OCI-LY1 (cell line): ENCODE data around the gene AIFM3.

Experiments used
- H2AFZ ChIP-seq: fragments of 200-600 bp; sonication (generic), shearing (Covaris generic); 2 replicates; pipeline ENCODE4 v1.6.0; 2014; ENCODE audit warnings: antibody characterized with exemption, mild to moderate bottlenecking, low read length
- H3F3A ChIP-seq: fragments of 200-600 bp; sonication (generic), shearing (Covaris generic); 2 replicates; pipeline ENCODE4 v1.6.0; 2014; ENCODE audit warnings: mild to moderate bottlenecking, antibody characterized with exemption, low read length, moderate library complexity; ENCODE audit not compliant: insufficient read depth
- H3K27ac ChIP-seq: fragments of 200-600 bp; sonication (generic); 2 replicates; pipeline ENCODE4 v1.5.1; 2014; ENCODE audit warnings: low read length, mixed run types, mild to moderate bottlenecking, low read depth; ENCODE audit not compliant: poor library complexity, severe bottlenecking
- H3K27me3 ChIP-seq: fragments of 200-600 bp; sonication (generic); 2 replicates; pipeline ENCODE4 v1.6.0; 2014; ENCODE audit warnings: antibody characterized with exemption, mild to moderate bottlenecking, low read length, moderate library complexity; ENCODE audit not compliant: insufficient read depth
- H3K36me3 ChIP-seq: fragments of 200-600 bp; sonication (generic); 2 replicates; pipeline ENCODE4 v1.6.1; 2014; ENCODE audit warnings: mild to moderate bottlenecking, antibody characterized with exemption, low read length, moderate library complexity, mixed read lengths; ENCODE audit not compliant: insufficient read depth
- H3K4me1 ChIP-seq: fragments of 200-600 bp; sonication (generic); 2 replicates; pipeline ENCODE4 v1.5.1; 2014; ENCODE audit warnings: mild to moderate bottlenecking, low read length, moderate library complexity; ENCODE audit not compliant: insufficient read depth, severe bottlenecking
- H3K4me2 ChIP-seq: fragments of 200-600 bp; sonication (generic), shearing (Covaris generic); 2 replicates; pipeline ENCODE4 v1.6.1; 2014; ENCODE audit warnings: low read length
- H3K4me3 ChIP-seq: fragments of 200-600 bp; sonication (generic); 2 replicates; pipeline ENCODE4 v1.5.1; 2014; ENCODE audit warnings: low read length, low read depth, mild to moderate bottlenecking, mixed read lengths; ENCODE audit not compliant: poor library complexity, severe bottlenecking
- H3K79me2 ChIP-seq: fragments of 200-600 bp; shearing (Covaris generic); 2 replicates; pipeline ENCODE4 v1.6.1; 2016; ENCODE audit warnings: mixed run types, low read length, mixed read lengths; ENCODE audit not compliant: insufficient read depth
- H3K9ac ChIP-seq: fragments of 200-600 bp; sonication (generic), shearing (Covaris generic); 2 replicates; pipeline ENCODE4 v1.6.1; 2014; ENCODE audit warnings: mild to moderate bottlenecking, low read length, mixed read lengths
- H3K9me2 ChIP-seq: fragments of 200-600 bp; sonication (generic), shearing (Covaris generic); 2 replicates; pipeline ENCODE4 v1.6.1; 2014; ENCODE audit warnings: low read depth, mild to moderate bottlenecking, low read length, mixed read lengths
- H3K9me3 ChIP-seq: fragments of 200-600 bp; shearing (Covaris generic); 2 replicates; pipeline ENCODE4 v1.6.1; 2014; ENCODE audit warnings: low read length, mixed read lengths
- H4K20me1 ChIP-seq: fragments of 200-600 bp; sonication (generic), shearing (Covaris generic); 2 replicates; pipeline ENCODE4 v1.6.0; 2016; ENCODE audit warnings: mild to moderate bottlenecking, low read length; ENCODE audit not compliant: insufficient read depth
- EZH2 ChIP-seq: fragments of 200-600 bp; sonication (generic), shearing (Covaris generic); IDR thresholded peaks from 2 replicates; pipeline ENCODE4 v1.8.0; 2017; ENCODE audit warnings: borderline replicate concordance, mixed run types, mild to moderate bottlenecking, antibody characterized with exemption, low read length, moderate library complexity, mixed read lengths
- TF ChIP-seq, protein P1 (sequence below): fragments of 200-600 bp; sonication (generic), shearing (Covaris generic); IDR thresholded peaks from 2 replicates; pipeline ENCODE4 v1.5.1; 2017; ENCODE audit warnings: mild to moderate bottlenecking, antibody characterized with exemption, low read length, moderate library complexity, mixed read lengths

AIFM3 gene

DNA sequence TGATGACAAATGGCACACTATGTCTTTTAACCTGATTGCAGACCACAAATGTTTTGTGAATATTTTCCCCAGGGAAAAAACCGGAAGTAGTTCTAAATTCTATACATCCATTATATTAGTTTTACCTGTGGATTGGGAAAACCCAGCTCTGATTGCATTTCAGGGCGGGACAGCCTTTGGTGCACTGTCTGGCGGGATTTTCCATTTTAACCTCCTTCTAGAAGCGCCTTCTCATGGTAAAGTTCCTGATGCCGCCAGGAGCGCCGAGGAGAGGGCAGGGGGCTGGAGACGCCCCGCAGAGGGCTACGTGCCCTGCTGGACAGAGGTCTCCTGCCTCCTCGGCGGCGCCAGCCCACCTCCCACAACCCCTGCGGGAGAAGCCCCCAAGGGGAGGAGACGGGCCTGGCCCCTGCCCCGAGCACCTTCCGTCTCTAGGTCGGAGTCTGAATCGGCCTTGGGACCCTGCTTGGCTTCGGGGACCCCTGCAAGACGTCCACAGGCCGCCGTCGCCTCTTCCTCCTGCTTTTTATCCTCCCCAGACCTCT, 46.7 kb downstream of the AIFM3 start:
- Histone ChIP-seq H3K4me1 (peaks cover 9% of the 10 kb centered on the region), H3K27ac (no peak overlapping the region), H3K4me3 (peak overlapping the region; percentile 37), H3K4me2 (peak overlapping the region; percentile 57), H2AFZ (no peak overlapping the region), H3K27me3 (no peaks in the 10 kb centered on the region), H3K36me3 (no peaks in the 10 kb centered on the region), H3K9me3 (no peaks in the 10 kb centered on the region), H3K9ac (no peak overlapping the region), H3K9me2 (no peaks in the 10 kb centered on the region), H4K20me1 (no peaks in the 10 kb centered on the region), H3K79me2 (no peaks in the 10 kb centered on the region), H3F3A (no peaks in the 10 kb centered on the region)
- no peak for TF ChIP-seq EZH2
- TF ChIP-seq, protein P1, sequence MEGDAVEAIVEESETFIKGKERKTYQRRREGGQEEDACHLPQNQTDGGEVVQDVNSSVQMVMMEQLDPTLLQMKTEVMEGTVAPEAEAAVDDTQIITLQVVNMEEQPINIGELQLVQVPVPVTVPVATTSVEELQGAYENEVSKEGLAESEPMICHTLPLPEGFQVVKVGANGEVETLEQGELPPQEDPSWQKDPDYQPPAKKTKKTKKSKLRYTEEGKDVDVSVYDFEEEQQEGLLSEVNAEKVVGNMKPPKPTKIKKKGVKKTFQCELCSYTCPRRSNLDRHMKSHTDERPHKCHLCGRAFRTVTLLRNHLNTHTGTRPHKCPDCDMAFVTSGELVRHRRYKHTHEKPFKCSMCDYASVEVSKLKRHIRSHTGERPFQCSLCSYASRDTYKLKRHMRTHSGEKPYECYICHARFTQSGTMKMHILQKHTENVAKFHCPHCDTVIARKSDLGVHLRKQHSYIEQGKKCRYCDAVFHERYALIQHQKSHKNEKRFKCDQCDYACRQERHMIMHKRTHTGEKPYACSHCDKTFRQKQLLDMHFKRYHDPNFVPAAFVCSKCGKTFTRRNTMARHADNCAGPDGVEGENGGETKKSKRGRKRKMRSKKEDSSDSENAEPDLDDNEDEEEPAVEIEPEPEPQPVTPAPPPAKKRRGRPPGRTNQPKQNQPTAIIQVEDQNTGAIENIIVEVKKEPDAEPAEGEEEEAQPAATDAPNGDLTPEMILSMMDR = no peak

DNA sequence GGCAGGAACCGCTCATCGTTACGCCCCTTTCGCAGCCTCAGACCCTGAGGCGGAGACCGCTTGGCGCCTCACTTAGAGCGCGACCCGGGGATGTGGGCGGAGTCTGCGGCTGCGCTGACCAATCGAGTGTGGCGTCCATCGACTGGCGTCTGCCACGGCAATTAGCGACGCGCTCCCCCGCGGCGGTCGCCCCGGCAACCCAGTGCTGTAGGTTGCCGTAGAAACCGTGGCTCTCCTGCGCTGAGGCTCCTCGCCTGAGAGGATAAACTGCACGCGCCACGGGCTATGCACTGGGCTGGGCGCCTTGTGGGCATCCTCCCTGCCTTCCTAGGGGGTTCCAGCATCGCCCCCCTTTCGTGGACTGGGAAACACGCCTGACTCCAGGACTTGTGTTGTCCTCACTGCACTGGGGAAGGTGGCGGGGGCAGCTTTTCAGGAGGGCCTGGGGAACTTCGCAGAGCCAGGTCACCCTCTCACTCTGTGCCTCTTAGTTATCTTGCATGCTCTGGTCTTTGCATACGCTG, 47.2 kb downstream of the AIFM3 start:
- Histone ChIP-seq H2AFZ (no peak overlapping the region), H4K20me1 (no peaks in the 10 kb centered on the region), H3K9ac (no peak overlapping the region), H3K79me2 (no peaks in the 10 kb centered on the region), H3K36me3 (no peaks in the 10 kb centered on the region), H3K4me3 (peak overlapping the region; percentile 37), H3F3A (no peaks in the 10 kb centered on the region), H3K27ac (no peak overlapping the region), H3K9me2 (no peaks in the 10 kb centered on the region), H3K4me1 (peaks cover 9% of the 10 kb centered on the region), H3K4me2 (peak overlapping the region; percentile 57), H3K9me3 (no peaks in the 10 kb centered on the region), H3K27me3 (no peaks in the 10 kb centered on the region)
- TF ChIP-seq EZH2 = no peak

DNA sequence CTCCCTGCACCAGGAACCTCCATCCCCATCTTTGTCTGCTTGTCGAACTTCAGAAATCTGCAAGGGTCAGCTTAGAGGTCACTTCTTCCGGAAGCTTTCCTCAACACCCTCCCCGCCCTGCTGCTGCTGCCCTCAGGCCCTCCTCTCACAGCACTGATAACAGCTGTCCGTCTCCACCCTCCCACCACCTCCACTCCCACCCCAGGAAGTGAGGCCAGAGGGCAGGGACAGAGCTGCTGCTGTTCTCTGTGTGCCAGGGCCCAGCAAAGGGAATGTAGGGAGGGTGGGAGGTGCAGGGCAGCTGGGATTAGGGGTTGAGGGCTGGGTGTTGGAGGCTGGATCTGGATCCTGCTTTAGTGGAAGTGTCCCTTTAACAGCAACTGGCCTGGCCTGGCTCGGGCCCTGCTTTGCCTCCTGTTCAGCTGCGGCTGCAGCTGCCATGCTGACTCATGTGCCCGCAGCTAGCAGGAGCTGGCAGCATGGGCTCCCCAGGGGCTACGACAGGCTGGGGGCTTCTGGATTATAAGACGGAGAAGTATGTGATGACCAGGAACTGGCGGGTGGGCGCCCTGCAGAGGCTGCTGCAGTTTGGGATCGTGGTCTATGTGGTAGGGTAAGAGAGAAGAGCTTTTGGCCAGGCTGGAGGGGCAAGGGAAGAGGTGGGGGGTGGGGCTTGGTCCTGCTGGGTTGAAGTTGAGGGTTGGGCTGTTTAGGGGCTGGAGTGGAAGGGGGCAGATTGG, 47.8 kb downstream of the AIFM3 start, which contains the start of gene P2RX6:
Gene P2RX6 (plus strand): TSS at position 440 of the 740 bp plus-strand sequence. CDS start 10 bp downstream, at position 450.
- Histone ChIP-seq H3K79me2 (no peaks in the 10 kb centered on the region), H3K27me3 (no peaks in the 10 kb centered on the region; the same call in 1 of the 2 replicates), H3F3A (no peaks in the 10 kb centered on the region), H3K4me2 (peak within 1 kb of the TSS; percentile 57), H3K9ac (no peak within 1 kb of the TSS), H3K27ac (no peak within 1 kb of the TSS), H2AFZ (no peak within 1 kb of the TSS), H3K9me2 (no peaks in the 10 kb centered on the region), H3K36me3 (no peaks in the 10 kb centered on the region; the same call in 1 of the 2 replicates), H3K4me3 (peak within 1 kb of the TSS; percentile 37), H3K9me3 (no peaks in the 10 kb centered on the region), H4K20me1 (no peaks in the 10 kb centered on the region), H3K4me1 (peaks cover 9% of the 10 kb centered on the region)
- TF ChIP-seq, protein P1 = no peak
- no peak for TF ChIP-seq EZH2
